Prostate gland (tissue), 2 donors: ENCODE measurements around the gene BNIP5. TPM values are rescaled to one million over a fixed set of nuclear protein-coding genes. Genes with fewer than 3 reads are reported as not detected.

Source experiments
- DNase-seq: peaks from one replicate; pipeline ENCODE4 v3.0.0-alpha.2; 2019; ENCODE audit warnings: low spot score
- H3K27ac ChIP-seq, 2 donors: fragments of 200-600 bp; sonication (generic); 2 replicates each; pipeline ENCODE4 v1.5.1; 2017 to 2019
- H3K27me3 ChIP-seq: fragments of 200-600 bp; sonication (generic); replicated peaks from 2 replicates; pipeline ENCODE4 v1.5.1; 2019; ENCODE audit not compliant: insufficient read depth
- H3K36me3 ChIP-seq, 2 donors: fragments of 200-600 bp; sonication (generic); 1 replicate in 1 of 2; 2 replicates in 1 of 2; pipeline versions ENCODE4 v1.5.1 to v1.8.1; 2017 to 2019
- H3K4me1 ChIP-seq: fragments of 200-600 bp; sonication (generic); replicated peaks from 2 replicates; pipeline ENCODE4 v1.5.1; 2019
- H3K4me3 ChIP-seq, 2 donors: fragments of 200-600 bp; sonication (generic); 2 replicates each; pipeline ENCODE4 v1.5.1; 2017 to 2019
- H3K9me3 ChIP-seq: fragments of 200-600 bp; sonication (generic); 2 replicates; pipeline ENCODE4 v1.5.1; 2017
- CTCF ChIP-seq, 4 experiments: fragments of 200-600 bp in 2 of 4; fragments of 450-650 bp in 2 of 4; sonication (generic) in 2 of 4; IDR thresholded peaks; 1 replicate in 3 of 4; 2 replicates in 1 of 4; pipeline ENCODE4 v1.5.1; 2016 to 2019; ENCODE audit warnings: antibody characterized with exemption in 4 of 4, mild to moderate bottlenecking in 2 of 4, moderate library complexity in 2 of 4
- POLR2A ChIP-seq: fragments of 450-650 bp; IDR thresholded peaks from one replicate; pipeline ENCODE4 v1.6.1; 2016; ENCODE audit warnings: antibody characterized with exemption, mild to moderate bottlenecking
- POLR2AphosphoS5 ChIP-seq: sonication (generic); formaldehyde crosslinking; IDR thresholded peaks from one replicate; pipeline ENCODE4 v1.6.1; 2017; ENCODE audit warnings: antibody characterized with exemption
- WGBS: methylation state at CpG from one replicate; pipeline ENCODE4 v1.1.5; 2018; 5-methylcytosine and 5-hydroxymethylcytosine counted together
- intact Hi-C: fragments of 100-400 bp; cut with DNase I; formaldehyde crosslinking; loops from one replicate; pipeline ENCODE4 v1.14.2; 2022
- total RNA-seq, 2 donors: library from RNA; depleted of rRNA; stranded (reverse); fragments of >200 nt; gene quantifications; one replicate each; pipeline ENCODE4 v1.1.0, GENCODE V29; 2016

The BNIP5 gene
- total RNA-seq, 2 donors from 2014 or later: 0.34 TPM; not detected in 1

DNA sequence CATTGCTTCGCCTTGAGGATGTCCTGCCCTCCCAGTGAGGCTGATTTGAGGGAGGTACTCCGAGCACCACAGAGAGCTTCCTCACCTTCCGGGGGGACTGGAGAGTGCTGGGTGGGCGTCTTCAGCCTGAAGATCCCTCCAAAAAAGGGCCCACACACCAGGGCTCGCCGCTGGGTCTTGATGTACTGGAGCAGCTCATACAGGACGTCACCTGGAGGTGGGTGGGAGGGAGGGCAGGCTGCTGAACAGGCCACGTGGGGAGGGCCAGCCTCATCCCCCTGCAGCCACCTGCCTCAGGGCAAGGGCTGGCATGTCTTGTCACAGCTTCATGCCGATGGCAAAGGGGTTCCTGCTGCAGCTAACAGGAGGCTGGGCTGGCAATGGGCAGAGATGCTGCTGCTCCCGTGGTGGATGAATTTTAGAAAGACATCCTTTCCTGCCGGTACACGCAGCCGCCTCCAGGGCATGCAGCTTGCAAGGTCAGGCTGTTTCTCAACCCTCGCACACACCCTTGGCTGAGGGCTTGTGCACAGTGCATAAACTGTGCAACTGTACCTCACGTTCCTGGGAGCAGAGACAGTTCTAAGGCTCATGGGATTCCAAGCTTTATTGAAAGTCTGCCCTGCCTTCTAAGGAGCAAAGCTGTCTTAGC is 36.8 kb upstream of the BNIP5 start:
- Histone ChIP-seq H3K27me3 (no peaks in the 10 kb centered on the region), H3K4me3 (no peak overlapping the region), H3K36me3 (no peaks in the 10 kb centered on the region), H3K9me3 (no peaks in the 10 kb centered on the region), H3K4me1 (no peaks in the 10 kb centered on the region), H3K27ac (no peak overlapping the region)
- no peak for TF ChIP-seq POLR2A
- no peak for TF ChIP-seq POLR2AphosphoS5
- no peak for TF ChIP-seq CTCF (IDR thresholded peaks at IDR 0.05)
- no peak for DNase-seq
- WGBS: 43% methylated on average over 14 of the region's 15 CpGs
- intact Hi-C loops: no loop called here

DNA sequence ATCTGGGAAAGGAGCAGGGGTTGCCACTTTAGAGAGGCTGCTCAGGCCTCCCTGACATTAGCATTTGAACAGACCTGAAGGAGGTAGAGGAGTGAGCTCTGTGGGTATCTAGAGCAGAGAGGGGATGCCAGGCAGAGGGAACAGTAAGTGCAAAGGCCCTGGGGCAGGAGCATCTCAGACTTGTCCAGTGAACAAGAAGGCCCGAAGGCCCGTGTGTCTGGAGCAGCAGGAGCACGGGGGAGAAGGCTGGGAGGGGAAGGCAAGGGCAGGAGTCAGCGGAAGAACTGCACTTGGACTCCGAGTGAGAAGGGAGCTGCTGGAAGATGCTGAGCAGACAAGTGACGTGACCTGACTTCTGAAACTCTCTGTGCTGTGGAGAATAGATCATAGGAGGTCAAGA is 35.4 kb upstream of the BNIP5 start:
- Histone ChIP-seq H3K27me3 (no peaks in the 10 kb centered on the region), H3K9me3 (no peaks in the 10 kb centered on the region), H3K36me3 (no peaks in the 10 kb centered on the region), H3K27ac (no peak overlapping the region), H3K4me3 (no peak overlapping the region), H3K4me1 (no peaks in the 10 kb centered on the region)
- intact Hi-C loops: no loop called here
- DNase-seq: no peak
- TF ChIP-seq POLR2AphosphoS5 (no peak), CTCF (IDR thresholded peaks at IDR 0.05) (no peak), POLR2A (no peak)
- WGBS: 89% methylated on average over 6 of the region's 6 CpGs

DNA sequence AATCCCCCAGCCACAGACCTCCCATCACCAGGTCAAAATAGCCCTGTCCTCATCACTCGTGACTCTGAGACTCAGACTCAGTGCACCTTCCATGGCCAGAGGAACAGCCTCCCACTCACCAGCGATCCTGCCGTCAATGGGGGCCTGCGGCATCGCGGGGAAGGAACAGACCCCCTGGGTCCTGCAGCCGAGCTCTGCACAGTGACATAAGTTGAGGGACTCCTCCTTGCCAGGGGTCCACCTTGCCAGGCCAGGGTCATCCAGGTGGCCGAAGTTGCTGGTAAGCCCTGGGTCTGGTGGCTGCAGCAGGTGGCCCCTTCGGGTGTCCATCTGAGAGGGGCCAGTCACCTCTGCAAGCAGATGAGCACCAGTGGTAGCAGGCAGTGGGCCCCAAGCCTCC is 34.5 kb upstream of the BNIP5 start:
- no peaks in the 10 kb centered on the region for H3K9me3 ChIP-seq
- TF ChIP-seq POLR2AphosphoS5 (no peak), CTCF (IDR thresholded peaks at IDR 0.05) (no peak), POLR2A (no peak)
- 97% methylated on average over 9 of the region's 9 CpGs for WGBS
- no peak overlapping the region for H3K27ac ChIP-seq
- H3K27me3 ChIP-seq: no peaks in the 10 kb centered on the region
- intact Hi-C loops: no loop called here
- H3K4me1 ChIP-seq: no peaks in the 10 kb centered on the region
- no peaks in the 10 kb centered on the region for H3K36me3 ChIP-seq
- no peak overlapping the region for H3K4me3 ChIP-seq
- no peak for DNase-seq

DNA sequence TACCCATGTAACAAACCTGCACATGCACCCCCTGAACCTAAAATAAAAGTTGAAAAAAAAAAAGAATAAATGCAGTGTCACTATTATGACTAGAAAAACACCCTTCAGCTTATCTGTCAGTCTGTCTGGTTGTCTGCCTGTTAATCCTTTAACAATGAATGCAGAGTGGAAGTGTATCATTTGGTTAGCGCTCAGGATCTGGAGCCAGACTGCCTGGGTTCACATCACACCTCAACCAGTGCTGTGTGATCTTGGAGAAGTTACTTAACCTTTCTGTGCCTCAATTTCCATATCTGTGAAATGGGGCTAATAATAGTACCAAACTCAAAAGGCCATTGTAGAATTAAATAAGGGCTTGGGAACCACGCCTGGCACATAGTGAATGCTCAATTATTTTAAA is 34.0 kb upstream of the BNIP5 start:
- H3K27me3 ChIP-seq: no peaks in the 10 kb centered on the region
- intact Hi-C loops: no loop called here

More for the DNA sequence above, 34.0 kb upstream of the BNIP5 start:
- TF ChIP-seq POLR2A (no peak), POLR2AphosphoS5 (no peak), CTCF (IDR thresholded peaks at IDR 0.05) (no peak)
- Histone ChIP-seq H3K9me3 (no peaks in the 10 kb centered on the region), H3K4me1 (no peaks in the 10 kb centered on the region), H3K4me3 (no peak overlapping the region), H3K36me3 (no peaks in the 10 kb centered on the region), H3K27ac (no peak overlapping the region)
- WGBS: 96% methylated on average over 2 of the region's 2 CpGs
- DNase-seq: no peak
